Activated T-helper 2 cell treated with anti-CD3 and anti-CD28 coated beads, Interferon-gamma antibody, Interleukin-2, Interleukin-4, amounts not matched to agents 10 μg/mL and 5 μg/mL and 100 μg/mL, durations not matched to agents 14 hours and 24 hours and 36 hours (primary cell): ENCODE measurements around the gene SIAH2. TPM values are rescaled to one million over a fixed set of nuclear protein-coding genes. Genes with fewer than 3 reads are reported as not detected.
"Not testable (repeated sequence)": the region's sequence is repeated elsewhere in the genome, so short reads cannot be mapped to it uniquely, and the experiment has no call there.

Experiments
- DNase-seq: peaks from one replicate; pipeline ENCODE4 v3.0.0; 2021; ENCODE audit warnings: low spot score
- H3K27ac Mint-ChIP-seq: one replicate; pipeline ENCODE4 v1.8.0; 2021; ENCODE audit warnings: mixed read lengths
- H3K27me3 Mint-ChIP-seq: one replicate; pipeline ENCODE4 v1.8.0; 2021; ENCODE audit warnings: low read depth, mixed read lengths
- H3K36me3 Mint-ChIP-seq: one replicate; pipeline ENCODE4 v1.8.0; 2021; ENCODE audit warnings: low read depth, mixed read lengths
- H3K4me1 Mint-ChIP-seq: one replicate; pipeline ENCODE4 v1.8.0; 2021; ENCODE audit warnings: low read depth, mixed read lengths
- H3K4me3 Mint-ChIP-seq: one replicate; pipeline ENCODE4 v1.8.0; 2021; ENCODE audit warnings: low read depth, mild to moderate bottlenecking, moderate library complexity, mixed read lengths
- H3K9me3 Mint-ChIP-seq: one replicate; pipeline ENCODE4 v1.8.0; 2021; ENCODE audit warnings: mixed read lengths
- intact Hi-C: fragments of 100-400 bp; cut with micrococcal nuclease; formaldehyde crosslinking; loops from one replicate; pipeline ENCODE4 v1.15.1; 2023
- total RNA-seq: library from RNA; stranded (reverse); gene quantifications from 2 replicates; pipeline ENCODE4 v1.2.3, GENCODE V29; 2022

The SIAH2 gene, protein sequence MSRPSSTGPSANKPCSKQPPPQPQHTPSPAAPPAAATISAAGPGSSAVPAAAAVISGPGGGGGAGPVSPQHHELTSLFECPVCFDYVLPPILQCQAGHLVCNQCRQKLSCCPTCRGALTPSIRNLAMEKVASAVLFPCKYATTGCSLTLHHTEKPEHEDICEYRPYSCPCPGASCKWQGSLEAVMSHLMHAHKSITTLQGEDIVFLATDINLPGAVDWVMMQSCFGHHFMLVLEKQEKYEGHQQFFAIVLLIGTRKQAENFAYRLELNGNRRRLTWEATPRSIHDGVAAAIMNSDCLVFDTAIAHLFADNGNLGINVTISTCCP
- 108 and 116 TPM in 2 replicates for total RNA-seq

DNA sequence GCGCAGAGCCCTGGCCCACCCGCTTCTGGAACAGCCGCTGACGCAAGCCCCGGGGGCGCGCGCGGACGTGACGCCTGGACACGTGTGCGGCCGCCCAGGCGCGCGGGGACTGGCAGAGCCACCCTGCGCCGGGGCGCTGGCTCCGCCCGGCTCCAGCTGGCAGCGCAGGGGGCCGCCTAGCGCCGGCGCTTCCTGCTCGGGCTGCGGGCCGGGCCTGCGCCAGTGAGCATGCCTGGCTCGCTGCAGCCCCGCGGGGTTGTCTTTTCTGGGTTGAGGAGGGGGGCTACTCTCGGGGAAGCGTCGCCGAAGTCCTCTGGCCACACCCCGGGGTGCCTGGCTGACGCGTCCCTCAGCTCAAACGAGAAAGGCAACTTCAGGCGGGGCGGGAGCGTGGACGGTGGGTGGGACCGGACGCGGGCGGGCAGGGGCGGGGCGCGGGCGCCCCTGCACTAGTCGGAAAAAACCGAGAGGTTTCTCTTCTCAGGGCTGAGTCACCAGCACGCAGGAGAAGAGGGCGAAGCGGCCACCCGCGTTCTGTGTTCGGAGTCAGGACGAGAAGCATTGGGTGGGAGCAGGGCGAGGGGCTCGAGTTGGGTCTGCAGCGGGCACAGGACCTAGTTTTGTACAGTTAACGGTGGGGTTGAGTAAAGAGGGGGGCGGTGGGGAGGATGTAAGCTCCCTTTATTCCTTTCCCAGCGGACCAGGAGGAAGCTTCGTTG lies at the start of gene SIAH2:
Gene SIAH2 (minus strand): TSS at position 48 of the 719 bp plus-strand sequence. CDS start 320 bp downstream, outside the sequence.
- Mint-ChIP-seq H3K9me3 (no peaks in the 10 kb centered on the region), H3K36me3 (peaks cover 41% of the 10 kb centered on the region), H3K4me3 (peak within 1 kb of the TSS; percentile 100), H3K4me1 (peaks cover 50% of the 10 kb centered on the region), H3K27me3 (no peaks in the 10 kb centered on the region), H3K27ac (peak within 1 kb of the TSS; percentile 100)
- intact Hi-C loops = loop anchor here (1.0 to 10.0 kb wide), 6 partner anchors 61 to 1504 kb away; partner anchors contain the start of genes EIF2A, ERICH6, MBNL1 and SERP1
- peak; percentile 91 for DNase-seq

DNA sequence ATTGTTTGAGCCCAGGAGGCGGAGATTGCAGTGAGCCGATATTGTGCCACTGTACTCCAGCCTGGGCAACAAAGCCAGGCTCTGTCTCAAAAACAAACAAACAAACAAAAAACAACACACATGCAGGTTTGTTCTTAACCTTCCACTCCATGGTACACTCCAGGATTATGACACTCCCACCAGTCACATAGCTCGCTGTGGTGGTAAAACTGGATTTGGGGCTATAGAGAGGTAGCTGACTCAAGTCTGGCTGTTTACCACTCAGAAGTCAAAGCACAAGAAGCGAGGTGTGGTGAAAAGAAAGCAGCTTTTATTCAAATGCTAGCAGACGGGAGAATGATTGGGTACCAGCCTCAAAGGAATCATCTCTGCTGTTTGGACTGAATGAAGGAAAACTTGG lies 49.0 kb upstream of the SIAH2 start:
- peaks cover 14% of the 10 kb centered on the region for H3K27me3 Mint-ChIP-seq

DNA sequence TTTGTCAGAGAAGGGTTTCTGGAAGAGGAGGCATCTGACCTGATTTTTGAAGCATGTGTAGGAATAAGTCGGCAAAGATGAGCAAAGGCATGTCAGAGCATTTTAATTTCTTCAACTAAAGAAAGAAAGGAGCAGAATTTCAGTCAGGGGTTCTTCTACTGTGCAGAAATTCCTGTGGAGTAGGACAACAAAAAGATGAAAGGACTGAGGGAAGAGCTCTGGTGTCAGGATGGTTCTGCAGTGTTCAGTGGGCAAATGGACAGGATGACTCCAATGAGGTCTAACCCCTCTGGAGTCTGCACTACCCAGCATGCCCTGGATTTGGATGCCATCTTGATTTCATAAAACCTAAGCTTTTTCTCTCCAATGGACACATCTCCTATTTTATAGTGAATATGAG lies 47.7 kb upstream of the SIAH2 start:
- DNase-seq = no peak
- no peaks in the 10 kb centered on the region for H3K4me1 Mint-ChIP-seq
- intact Hi-C loops = no loop called here
- no peak overlapping the region for H3K4me3 Mint-ChIP-seq
- peaks cover 18% of the 10 kb centered on the region for H3K27me3 Mint-ChIP-seq
- no peaks in the 10 kb centered on the region for H3K36me3 Mint-ChIP-seq
- H3K27ac Mint-ChIP-seq = no peak overlapping the region
- H3K9me3 Mint-ChIP-seq = no peaks in the 10 kb centered on the region

More for the DNA sequence above, 49.0 kb upstream of the SIAH2 start:
- H3K9me3 Mint-ChIP-seq = no peaks in the 10 kb centered on the region
- H3K36me3 Mint-ChIP-seq = no peaks in the 10 kb centered on the region
- intact Hi-C loops = no loop called here
- H3K27ac Mint-ChIP-seq = no peak overlapping the region
- DNase-seq = no peak
- no peak overlapping the region for H3K4me3 Mint-ChIP-seq
- H3K4me1 Mint-ChIP-seq = no peaks in the 10 kb centered on the region

DNA sequence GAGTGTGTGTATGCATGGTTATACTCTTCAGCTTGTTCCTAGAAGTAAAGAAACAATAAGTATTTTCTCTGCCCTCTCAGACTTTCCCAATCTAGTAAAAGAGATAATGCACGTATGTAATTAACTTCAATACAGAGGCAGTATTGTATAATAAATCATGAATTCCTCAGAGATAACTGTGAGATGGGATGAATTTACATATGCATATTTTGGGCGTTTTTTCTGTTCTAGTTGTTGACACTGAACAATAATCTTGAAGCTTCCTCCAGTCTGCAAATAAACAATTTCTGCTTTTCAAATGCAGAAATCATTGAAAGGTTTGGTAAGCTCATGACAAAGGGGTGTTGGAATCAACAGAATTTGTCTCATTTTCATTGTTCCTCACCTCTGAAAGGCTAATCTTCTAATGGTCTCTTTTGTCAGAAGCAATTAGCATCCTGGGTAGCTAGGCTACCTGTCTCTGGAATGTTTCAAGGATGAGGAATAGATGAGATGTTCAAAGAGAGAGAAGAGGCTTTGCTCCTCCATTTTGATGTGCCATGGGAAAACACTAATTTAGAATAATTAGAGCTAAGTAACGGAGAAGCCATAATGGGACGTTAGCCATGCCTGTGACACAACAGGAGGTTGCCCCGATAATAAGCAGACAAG lies 43.3 kb upstream of the SIAH2 start:
- Mint-ChIP-seq H3K9me3 (no peaks in the 10 kb centered on the region), H3K27me3 (peaks cover 23% of the 10 kb centered on the region), H3K27ac (no peak overlapping the region), H3K4me3 (no peak overlapping the region), H3K36me3 (no peaks in the 10 kb centered on the region), H3K4me1 (no peaks in the 10 kb centered on the region)
- no peak for DNase-seq
- intact Hi-C loops = no loop called here

DNA sequence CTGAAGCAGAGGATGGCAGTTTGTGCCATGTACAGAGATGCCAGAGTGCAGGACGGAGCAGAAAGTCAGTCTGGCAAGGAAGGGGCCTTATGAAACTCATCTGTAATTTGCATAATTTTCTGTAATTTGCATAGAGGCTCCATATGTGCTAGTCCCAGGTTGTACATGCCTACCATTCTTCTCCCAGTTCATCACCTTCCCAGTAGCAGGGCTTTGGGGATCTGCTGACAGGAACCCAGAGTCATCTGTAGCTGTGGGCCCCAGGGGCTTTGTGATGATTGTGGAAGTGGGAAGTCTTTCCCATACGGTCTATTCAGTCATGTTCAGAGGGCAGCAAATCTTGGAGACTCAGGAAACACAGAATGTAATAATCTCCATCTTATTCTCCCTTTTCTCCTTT lies 42.4 kb upstream of the SIAH2 start:
- peaks cover 25% of the 10 kb centered on the region for H3K27me3 Mint-ChIP-seq
- no peaks in the 10 kb centered on the region for H3K4me1 Mint-ChIP-seq
- no peaks in the 10 kb centered on the region for H3K36me3 Mint-ChIP-seq
- no peak overlapping the region for H3K4me3 Mint-ChIP-seq
- H3K9me3 Mint-ChIP-seq = no peaks in the 10 kb centered on the region
- intact Hi-C loops = no loop called here
- H3K27ac Mint-ChIP-seq = no peak overlapping the region
- DNase-seq = no peak

DNA sequence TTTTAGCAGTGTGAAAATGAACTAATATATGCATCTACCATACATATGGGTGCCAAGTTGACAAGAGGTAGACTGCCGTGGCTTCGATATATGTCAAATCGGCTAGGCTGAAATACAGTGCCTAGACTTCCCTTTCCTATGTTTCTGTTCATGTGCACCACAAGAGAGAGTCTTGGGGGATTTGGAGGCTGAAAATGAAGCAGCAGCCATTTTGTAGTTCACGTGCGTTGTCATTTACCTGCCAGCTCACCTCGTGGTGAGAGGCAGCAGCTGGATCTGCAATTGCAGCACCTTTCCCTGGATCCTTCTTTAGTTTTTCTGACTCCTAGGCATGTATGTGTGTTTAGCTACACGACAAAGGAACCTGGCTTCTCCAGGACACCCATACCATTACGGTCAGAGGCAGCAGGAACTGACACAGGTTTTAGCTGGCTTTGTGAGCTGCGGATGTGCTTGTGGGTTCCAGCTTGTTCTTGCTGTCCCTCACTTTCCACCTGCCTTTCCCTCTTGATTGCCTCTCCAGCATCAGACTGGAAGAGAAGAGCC lies 40.5 kb upstream of the SIAH2 start:
- intact Hi-C loops = no loop called here
- Mint-ChIP-seq H3K36me3 (no peaks in the 10 kb centered on the region), H3K9me3 (no peaks in the 10 kb centered on the region), H3K27ac (no peak overlapping the region), H3K27me3 (peaks cover 28% of the 10 kb centered on the region), H3K4me1 (peaks cover under 1% of the 10 kb centered on the region), H3K4me3 (no peak overlapping the region)
- no peak for DNase-seq

DNA sequence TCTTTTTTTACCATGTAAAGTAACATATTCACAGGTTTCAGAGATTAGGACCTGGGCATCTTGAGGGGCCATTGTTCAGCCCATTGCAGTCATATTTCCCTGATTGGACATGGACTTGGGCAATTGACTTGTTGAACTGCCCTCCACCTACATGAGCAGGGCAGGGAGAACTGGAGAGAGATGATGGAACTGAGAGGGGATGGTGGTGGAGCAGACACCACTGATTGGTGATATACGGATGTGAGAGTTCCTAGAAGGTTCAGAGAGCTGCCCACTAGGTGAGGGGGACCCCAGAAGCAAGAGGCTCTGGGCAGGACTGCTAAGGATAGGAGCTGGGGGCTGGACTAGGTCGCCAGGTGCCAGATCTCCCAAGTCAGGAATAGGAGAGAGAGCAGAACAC lies 37.8 kb upstream of the SIAH2 start:
- Mint-ChIP-seq H3K4me1 (peaks cover 10% of the 10 kb centered on the region), H3K27ac (no peak overlapping the region), H3K4me3 (no peak overlapping the region), H3K9me3 (no peaks in the 10 kb centered on the region), H3K36me3 (no peaks in the 10 kb centered on the region), H3K27me3 (peaks cover 30% of the 10 kb centered on the region)
- intact Hi-C loops = no loop called here
- no peak for DNase-seq

DNA sequence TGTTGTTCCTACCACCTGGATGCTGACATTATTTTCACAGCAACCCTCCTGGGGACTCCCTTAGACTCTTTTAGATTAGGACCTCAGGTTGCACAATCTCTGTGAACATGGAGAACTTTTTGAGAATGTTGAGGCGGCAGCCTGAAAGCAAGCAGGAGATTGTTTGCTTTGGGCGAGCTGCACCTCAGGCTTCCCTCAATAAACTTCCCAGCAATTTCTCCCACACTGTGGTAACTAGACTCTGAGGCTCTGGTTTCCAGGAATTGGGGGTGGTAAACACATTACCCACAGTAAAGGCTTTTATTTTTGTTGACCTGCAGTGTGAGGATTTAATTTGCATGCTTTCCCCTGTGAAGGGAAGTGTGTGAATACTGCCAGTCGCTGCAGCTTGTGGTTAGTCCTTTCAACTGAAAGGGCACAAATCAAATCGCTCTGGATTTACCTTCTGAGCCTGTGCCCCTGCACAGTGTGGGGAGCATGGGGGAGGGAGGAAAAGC lies 35.2 kb upstream of the SIAH2 start:
- Mint-ChIP-seq H3K27me3 (peaks cover 22% of the 10 kb centered on the region), H3K4me1 (peaks cover 10% of the 10 kb centered on the region), H3K27ac (no peak overlapping the region), H3K9me3 (no peaks in the 10 kb centered on the region), H3K4me3 (no peak overlapping the region), H3K36me3 (no peaks in the 10 kb centered on the region)
- intact Hi-C loops = no loop called here
- no peak for DNase-seq

DNA sequence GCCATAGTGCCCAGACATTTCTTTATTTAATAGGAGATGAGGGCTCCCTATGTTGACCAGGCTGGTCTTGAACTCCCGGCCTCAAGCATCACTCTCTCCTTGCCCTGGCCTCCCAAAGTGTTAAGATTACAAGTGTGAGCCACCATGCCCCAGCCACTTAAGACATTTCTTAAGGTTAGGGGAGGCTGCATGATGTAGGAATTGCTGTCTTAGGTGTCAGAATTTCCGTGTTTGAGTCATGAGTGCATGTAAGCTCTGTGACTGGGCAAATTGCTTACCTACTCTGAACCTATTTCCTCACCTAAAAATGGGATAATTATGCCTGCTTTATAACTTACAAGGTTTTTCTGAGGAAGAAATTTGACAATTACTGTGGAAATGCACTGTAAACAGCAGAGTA lies 34.2 kb upstream of the SIAH2 start:
- Mint-ChIP-seq H3K36me3 (no peaks in the 10 kb centered on the region), H3K4me1 (peaks cover 10% of the 10 kb centered on the region), H3K27ac (no peak overlapping the region), H3K27me3 (peaks cover 20% of the 10 kb centered on the region), H3K4me3 (no peak overlapping the region), H3K9me3 (no peaks in the 10 kb centered on the region)
- intact Hi-C loops = no loop called here
- DNase-seq = no peak

DNA sequence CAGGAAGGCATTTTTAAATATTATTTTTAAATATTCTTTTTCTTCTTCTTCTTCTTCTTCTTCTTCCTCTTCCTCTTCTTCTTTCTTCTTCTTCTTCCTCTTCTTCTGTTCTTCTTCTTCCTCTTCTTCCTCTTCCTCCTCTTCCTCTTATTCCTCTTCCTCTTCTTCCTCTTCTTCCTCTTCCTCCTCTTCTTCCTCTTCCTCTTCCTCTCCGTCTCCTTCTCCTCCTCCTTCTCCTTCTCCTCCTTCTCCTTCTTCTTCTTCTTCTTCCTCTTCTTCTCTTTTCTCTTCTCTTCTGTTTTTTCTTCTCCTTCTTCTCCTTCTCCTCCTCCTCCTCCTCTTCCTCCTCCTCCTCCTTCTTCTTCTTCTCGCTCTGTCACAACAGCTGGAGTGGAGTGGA lies 33.6 kb upstream of the SIAH2 start:
- intact Hi-C loops, H3K27ac Mint-ChIP-seq, H3K4me3 Mint-ChIP-seq, H3K36me3 Mint-ChIP-seq, H3K9me3 Mint-ChIP-seq, H3K4me1 Mint-ChIP-seq, DNase-seq: not testable (repeated sequence)
- peaks cover 18% of the 10 kb centered on the region for H3K27me3 Mint-ChIP-seq

DNA sequence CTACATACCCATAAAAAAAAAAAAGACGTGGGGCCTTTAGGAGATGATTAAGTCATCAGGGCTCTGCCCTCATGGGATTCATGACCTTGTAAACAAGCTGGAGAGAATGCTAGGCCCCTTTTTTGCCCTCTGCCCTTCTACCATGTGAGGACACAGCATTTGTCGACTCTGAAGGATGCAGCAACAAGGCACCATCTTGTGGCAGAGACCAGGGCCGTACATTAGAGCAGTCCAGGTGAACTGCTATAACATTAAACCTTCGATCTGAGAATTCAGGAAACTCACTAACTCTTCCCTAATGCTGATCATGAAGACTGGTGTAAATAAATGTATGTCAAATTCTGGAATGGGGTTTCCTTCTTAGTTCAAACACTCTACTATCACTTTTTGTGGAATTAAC lies 30.7 kb upstream of the SIAH2 start:
- intact Hi-C loops = no loop called here
- DNase-seq = no peak
- Mint-ChIP-seq H3K27me3 (peaks cover 9% of the 10 kb centered on the region), H3K4me3 (no peak overlapping the region), H3K4me1 (peaks cover 10% of the 10 kb centered on the region), H3K9me3 (no peaks in the 10 kb centered on the region), H3K27ac (no peak overlapping the region), H3K36me3 (no peaks in the 10 kb centered on the region)

DNA sequence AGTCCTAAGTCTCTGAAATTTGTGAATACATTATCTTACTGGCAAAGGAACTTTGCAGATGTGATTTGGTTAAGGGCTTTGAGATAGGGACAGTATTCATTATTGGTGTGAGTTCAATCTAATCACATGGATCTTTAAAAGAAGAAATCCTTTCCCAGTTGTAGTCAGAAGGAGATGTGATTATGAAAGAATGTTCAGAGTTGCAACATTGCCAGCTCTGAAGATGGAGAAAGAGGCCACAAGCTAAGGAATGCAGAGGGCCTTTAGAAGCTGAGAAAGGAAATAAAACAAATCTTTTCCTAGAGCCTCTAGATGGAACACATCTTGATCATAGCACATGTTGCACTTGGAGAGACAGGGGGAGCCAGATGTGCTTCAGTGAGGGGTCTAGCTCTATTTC lies 27.7 kb upstream of the SIAH2 start:
- DNase-seq = no peak
- H3K4me1 Mint-ChIP-seq = peaks cover 19% of the 10 kb centered on the region
- no peaks in the 10 kb centered on the region for H3K36me3 Mint-ChIP-seq
- H3K9me3 Mint-ChIP-seq = no peaks in the 10 kb centered on the region
- H3K27me3 Mint-ChIP-seq = peaks cover 2% of the 10 kb centered on the region
- intact Hi-C loops = no loop called here
- no peak overlapping the region for H3K27ac Mint-ChIP-seq
- no peak overlapping the region for H3K4me3 Mint-ChIP-seq
